Measurements from ENCODE around the gene FARP2. TPM values are rescaled to one million over a fixed set of nuclear protein-coding genes. Genes with fewer than 3 reads are reported as not detected.

The FARP2 gene
- total and polyA plus RNA-seq, 4 donors: 9.9 to 49.7 (median 27.4) TPM

GRCh38 chr2:241531161-241531722, 175.2 kb downstream of the FARP2 start:
- Histone ChIP-seq H3K4me1 (ENCODE audit: control insufficient read depth in 5 of 5, insufficient read depth in 5 of 5, low read length in 5 of 5) (no peaks in the 10 kb centered on the region), H3K9me3 (ENCODE audit: control insufficient read depth in 4 of 4, insufficient read depth in 3 of 4, low read length in 3 of 4) (no peaks in the 10 kb centered on the region), H3K4me3 (no peak overlapping the region), H3K9ac (ENCODE audit: insufficient read depth in 1 of 2, low read length in 2 of 2) (no peak overlapping the region), H3K27ac (ENCODE audit: low read depth in 1 of 2, low read length in 1 of 2) (no peak overlapping the region), H3K27me3 (ENCODE audit: control insufficient read depth in 3 of 3, insufficient read depth in 3 of 3, low read length in 2 of 3) (no peaks in the 10 kb centered on the region), H3K36me3 (ENCODE audit: control insufficient read depth in 4 of 4, insufficient read depth in 4 of 4, low read length in 4 of 4) (no peaks in the 10 kb centered on the region)
- DNase-seq (no peak), ATAC-seq (ENCODE audit: insufficient read depth, low FRiP score) (no peak)
- TF ChIP-seq CTCF (IDR thresholded peaks at IDR 0.05; ENCODE audit: control extremely low read depth, extremely low read depth): no peak
- 85% methylated on average over 13 of the region's 13 CpGs for WGBS, 2 donors

- Histone ChIP-seq H3K9me3 (ENCODE audit: control insufficient read depth in 4 of 4, insufficient read depth in 3 of 4, low read length in 3 of 4) (no peaks in the 10 kb centered on the region), H3K36me3 (ENCODE audit: control insufficient read depth in 4 of 4, insufficient read depth in 4 of 4, low read length in 4 of 4) (no peaks in the 10 kb centered on the region), H3K27ac (ENCODE audit: low read depth in 1 of 2, low read length in 1 of 2) (no peak overlapping the region), H3K4me3 (no peak overlapping the region), H3K27me3 (ENCODE audit: control insufficient read depth in 3 of 3, insufficient read depth in 3 of 3, low read length in 2 of 3) (no peaks in the 10 kb centered on the region), H3K9ac (ENCODE audit: insufficient read depth in 1 of 2, low read length in 2 of 2) (no peak overlapping the region), H3K4me1 (ENCODE audit: control insufficient read depth in 5 of 5, insufficient read depth in 5 of 5, low read length in 5 of 5) (no peaks in the 10 kb centered on the region)
- DNase-seq (no peak), ATAC-seq (ENCODE audit: insufficient read depth, low FRiP score) (no peak)
- TF ChIP-seq CTCF (IDR thresholded peaks at IDR 0.05; ENCODE audit: control extremely low read depth, extremely low read depth): no peak
- 92% methylated on average over 8 of the region's 8 CpGs for WGBS, 2 donors
Measured at GRCh38 chr2:241532168-241532567, 176.1 kb downstream of the FARP2 start.

GRCh38 chr2:241532733-241533601, 176.9 kb downstream of the FARP2 start:
- no peak overlapping the region for H3K9ac ChIP-seq (ENCODE audit: insufficient read depth in 1 of 2, low read length in 2 of 2)
- H3K27me3 ChIP-seq (ENCODE audit: control insufficient read depth in 3 of 3, insufficient read depth in 3 of 3, low read length in 2 of 3): no peaks in the 10 kb centered on the region
- no peak overlapping the region for H3K27ac ChIP-seq (ENCODE audit: low read depth in 1 of 2, low read length in 1 of 2)
- TF ChIP-seq CTCF (IDR thresholded peaks at IDR 0.05; ENCODE audit: control extremely low read depth, extremely low read depth): no peak
- no peak for ATAC-seq (ENCODE audit: insufficient read depth, low FRiP score)
- no peaks in the 10 kb centered on the region for H3K36me3 ChIP-seq (ENCODE audit: control insufficient read depth in 4 of 4, insufficient read depth in 4 of 4, low read length in 4 of 4)
- H3K4me1 ChIP-seq (ENCODE audit: control insufficient read depth in 5 of 5, insufficient read depth in 5 of 5, low read length in 5 of 5): no peaks in the 10 kb centered on the region
- no peak overlapping the region for H3K4me3 ChIP-seq
- WGBS, 2 donors: 88 to 94% methylated on average over 24 to 26 of the region's 26 CpGs
- H3K9me3 ChIP-seq (ENCODE audit: control insufficient read depth in 4 of 4, insufficient read depth in 3 of 4, low read length in 3 of 4): no peaks in the 10 kb centered on the region
- no peak for DNase-seq

Data from lung (tissue), 12 donors.